Right hindlimb (tissue), 1 donor: Measurements from ENCODE around the gene NGFR.
A peak's percentile ranks its signal among the peaks of the same experiment; 100 is the strongest.
"Not testable (repeated sequence)": the region's sequence is repeated elsewhere in the genome, so short reads cannot be mapped to it uniquely, and the experiment has no call there.

Source experiments
- DNase-seq: peaks from one replicate; pipeline ENCODE4 v3.0.0-alpha.2; 2018

Gene NGFR

DNA sequence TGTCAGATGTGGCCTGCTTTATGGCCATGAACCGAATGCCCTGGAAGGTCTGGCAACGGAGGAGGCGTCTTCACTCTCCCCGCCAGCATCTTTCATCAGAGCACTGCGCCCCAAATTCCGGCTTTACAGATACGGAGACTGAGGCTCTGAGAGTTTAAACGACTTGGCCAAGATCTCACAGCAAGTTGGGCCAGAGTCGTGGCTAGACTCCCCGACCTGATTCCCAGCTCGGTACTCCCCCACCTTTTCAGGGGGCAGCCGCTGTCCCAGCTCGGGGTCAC is 1.7 kb downstream of the NGFR start:
- no peak for DNase-seq

- DNase-seq: peak; percentile 79
These were observed 2.3 kb downstream of the NGFR start for GRCh38 chr17:49497148-49498028.

DNA sequence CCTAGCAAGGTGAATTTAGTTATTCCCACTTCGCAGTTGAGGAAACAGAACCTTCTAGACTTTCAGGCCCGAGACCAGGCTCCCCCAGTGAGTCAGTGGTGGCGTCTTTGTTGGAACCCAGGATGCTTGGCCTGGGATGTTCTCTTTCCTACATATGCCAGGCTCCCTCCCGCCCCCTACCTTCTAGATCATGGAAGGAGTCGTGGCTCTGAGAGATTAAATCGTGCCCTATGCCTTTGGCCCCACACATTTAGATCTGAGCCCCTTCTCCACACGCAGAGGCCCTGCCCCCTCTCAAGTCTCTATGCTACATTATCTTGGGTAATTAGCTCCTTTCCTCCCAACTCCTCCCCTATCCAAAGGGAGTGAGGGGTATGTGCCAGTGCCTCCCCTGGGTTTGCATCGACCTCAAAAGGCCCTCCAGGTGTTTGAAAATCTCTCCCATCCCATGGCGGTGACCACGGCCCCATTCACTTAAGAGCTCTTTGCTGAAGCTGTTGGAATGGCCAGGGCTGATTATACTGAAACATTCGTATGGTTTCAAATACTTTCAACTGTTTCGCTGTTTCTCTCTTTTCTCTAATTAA is 3.0 kb downstream of the NGFR start:
- DNase-seq: no peak

DNA sequence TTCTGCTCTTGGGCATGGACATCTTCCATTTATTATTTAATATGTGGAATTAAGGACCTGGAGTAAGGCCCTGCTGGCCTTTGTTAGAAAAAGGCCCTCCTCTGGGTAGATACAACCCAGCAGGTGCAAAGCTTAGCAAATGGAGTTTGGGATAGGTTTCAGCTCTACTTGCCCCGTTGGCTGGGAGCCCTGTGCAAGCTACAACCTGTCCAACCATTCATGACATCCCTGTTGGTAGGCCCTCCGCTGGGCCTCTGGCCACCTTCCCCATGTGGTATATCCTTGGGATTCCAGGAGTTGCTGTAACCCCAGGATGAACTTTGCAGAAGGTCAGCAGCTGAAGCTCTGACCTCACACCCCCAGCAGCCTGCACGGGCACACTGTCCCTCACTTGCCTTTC is 6.4 kb downstream of the NGFR start:
- no peak for DNase-seq

DNA sequence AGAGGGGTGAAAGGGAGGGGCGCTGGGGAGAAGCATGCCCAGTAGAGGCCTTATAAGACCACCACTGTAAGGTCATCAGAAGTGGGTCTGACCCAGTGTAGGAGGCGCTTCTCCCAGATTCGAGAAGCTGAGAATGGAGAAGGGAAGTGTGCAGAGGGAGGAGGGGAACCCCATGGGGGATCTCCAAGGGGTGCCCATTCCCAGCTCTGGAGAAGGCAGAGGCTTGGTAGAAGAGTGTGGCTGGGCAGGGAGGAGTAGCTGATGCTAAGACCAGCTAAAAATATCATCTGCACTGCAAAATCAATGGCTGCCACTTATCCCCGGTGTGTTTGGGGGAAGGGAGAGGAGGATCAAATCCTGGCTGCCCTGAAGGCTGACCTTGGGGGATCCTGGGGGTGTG is 7.2 kb downstream of the NGFR start:
- no peak for DNase-seq

DNA sequence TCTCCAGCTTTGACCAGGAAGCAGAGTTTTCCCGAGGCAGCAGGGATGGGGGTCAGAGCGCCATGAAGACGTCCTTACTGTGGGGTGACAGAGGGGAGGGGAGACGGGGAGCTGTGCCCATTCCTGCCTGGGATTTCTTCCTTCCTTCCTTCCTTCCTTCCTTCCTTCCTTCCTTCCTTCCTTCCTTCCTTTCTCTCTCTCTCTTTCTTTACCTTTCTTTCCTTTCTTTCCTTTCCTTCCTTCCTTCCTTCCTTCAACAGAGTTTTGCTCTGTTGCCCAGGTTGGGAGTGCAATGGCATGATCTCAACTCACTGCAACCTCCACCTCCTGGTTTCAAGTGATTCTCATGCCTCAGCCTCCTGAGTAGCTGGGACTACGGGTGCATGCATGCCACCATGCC is 7.6 kb downstream of the NGFR start:
- not testable (repeated sequence) for DNase-seq

GRCh38 chr17:49504369-49504768 is 9.3 kb downstream of the NGFR start:
- DNase-seq: no peak

DNA sequence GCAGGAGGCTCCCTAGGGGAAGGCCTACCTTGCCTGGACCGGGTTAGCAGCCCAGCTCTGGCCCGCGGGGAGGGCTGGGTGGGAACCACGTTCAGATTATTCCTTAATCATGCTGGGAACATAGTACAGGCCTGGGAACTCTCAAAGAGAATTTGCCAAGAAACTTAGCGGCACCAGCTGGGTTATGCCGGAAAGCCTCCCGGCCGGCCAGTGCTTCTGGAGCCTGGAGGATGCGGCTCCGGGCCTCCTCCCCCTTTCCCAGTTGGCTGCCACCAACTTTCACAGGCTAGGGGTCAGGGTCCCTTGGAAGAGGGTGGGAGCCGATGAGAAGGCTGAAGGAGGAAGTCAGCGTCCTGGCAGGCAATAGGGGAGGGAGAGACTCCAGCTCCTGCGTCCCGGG is 10.8 kb downstream of the NGFR start:
- DNase-seq: no peak

- no peak for DNase-seq
These were observed 11.2 kb downstream of the NGFR start for GRCh38 chr17:49506282-49506681.

GRCh38 chr17:49508061-49508865 is 13.2 kb downstream of the NGFR start:
- DNase-seq: no peak

GRCh38 chr17:49508866-49509587 is 13.9 kb downstream of the NGFR start:
- DNase-seq: no peak

- no peak for DNase-seq
These were observed 14.5 kb downstream of the NGFR start for GRCh38 chr17:49509588-49509917.

GRCh38 chr17:49510059-49510719 is 15.1 kb downstream of the NGFR start:
- no peak for DNase-seq

- DNase-seq: no peak
These were observed 15.6 kb downstream of the NGFR start for GRCh38 chr17:49510720-49511110.

DNA sequence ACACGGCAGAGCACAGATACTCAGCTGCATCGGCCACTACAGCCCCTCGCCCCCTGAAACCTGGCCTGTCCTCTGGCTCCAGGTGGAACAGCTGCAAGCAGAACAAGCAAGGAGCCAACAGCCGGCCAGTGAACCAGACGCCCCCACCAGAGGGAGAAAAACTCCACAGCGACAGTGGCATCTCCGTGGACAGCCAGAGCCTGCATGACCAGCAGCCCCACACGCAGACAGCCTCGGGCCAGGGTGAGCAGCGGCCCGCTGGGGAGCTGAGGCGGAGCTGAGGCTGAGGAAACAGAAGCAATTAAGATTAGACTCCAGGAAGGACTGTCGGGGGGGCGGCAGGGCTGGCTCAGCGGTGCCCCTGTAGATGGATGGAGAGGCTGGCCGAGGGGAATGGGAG is 16.7 kb downstream of the NGFR start:
- no peak for DNase-seq

GRCh38 chr17:49512296-49513043 is 17.4 kb downstream of the NGFR start:
- no peak for DNase-seq

GRCh38 chr17:49513044-49513395 is 17.9 kb downstream of the NGFR start:
- no peak for DNase-seq

DNA sequence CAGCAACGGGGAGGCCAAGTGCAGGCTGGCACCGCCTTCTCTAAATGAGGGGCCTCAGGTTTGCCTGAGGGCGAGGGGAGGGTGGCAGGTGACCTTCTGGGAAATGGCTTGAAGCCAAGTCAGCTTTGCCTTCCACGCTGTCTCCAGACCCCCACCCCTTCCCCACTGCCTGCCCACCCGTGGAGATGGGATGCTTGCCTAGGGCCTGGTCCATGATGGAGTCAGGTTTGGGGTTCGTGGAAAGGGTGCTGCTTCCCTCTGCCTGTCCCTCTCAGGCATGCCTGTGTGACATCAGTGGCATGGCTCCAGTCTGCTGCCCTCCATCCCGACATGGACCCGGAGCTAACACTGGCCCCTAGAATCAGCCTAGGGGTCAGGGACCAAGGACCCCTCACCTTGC is 18.5 kb downstream of the NGFR start:
- no peak for DNase-seq

GRCh38 chr17:49514071-49514721 is 19.1 kb downstream of the NGFR start:
- peak; percentile 91 for DNase-seq

DNA sequence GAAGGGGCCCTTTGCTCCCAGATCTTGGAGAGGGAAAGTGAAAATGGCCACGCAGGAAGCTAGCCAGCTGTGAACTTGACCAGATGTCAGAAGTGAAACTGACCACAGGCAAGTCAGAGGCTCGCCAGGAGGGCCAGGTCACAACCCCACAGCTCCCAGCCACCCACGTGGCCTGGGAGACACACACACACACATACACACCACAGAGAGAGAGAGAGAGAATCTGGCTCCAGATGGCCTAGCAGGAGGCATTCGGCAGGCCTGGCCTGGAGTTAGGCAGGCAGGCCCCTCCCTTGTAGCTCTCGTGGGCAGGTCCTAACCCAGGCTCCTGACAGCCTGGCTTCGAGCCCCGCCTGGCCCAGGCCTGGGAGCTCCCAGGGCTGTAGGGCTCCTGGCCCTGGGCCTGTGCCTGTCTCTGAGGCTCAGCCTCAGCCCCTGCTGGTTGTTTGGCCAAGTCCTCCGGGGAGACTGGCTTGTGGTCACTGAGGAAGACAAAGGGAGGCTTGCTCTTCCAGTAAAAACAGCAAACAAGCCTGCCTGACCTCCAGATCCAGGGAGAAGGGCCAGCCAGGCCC is 20.2 kb downstream of the NGFR start:
- DNase-seq: peak; percentile 93

DNA sequence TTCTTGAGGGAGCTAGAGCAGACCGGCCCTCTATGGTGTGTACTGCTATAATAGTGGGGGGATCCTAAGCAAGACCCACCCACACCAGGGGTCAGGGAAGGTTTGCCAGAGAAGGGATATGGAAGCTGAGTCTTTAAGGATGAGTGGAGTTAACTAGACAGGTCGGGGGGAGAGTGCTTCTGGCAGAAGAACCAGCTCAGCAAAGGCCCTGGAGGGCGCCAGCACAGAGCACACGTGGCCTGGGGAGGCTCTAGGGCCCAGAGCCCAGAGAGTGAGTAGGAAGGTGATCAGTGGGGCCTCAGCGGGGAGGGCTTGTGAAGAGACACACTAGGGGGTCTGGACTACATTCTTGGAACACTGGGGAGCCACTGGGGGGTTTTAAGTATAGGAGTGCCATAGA is 21.1 kb downstream of the NGFR start:
- no peak for DNase-seq
